GM21737 (cell line): ENCODE data around the gene PPP1R7.

Source experiments
- ATAC-seq: cut with Tn5 transposase; IDR thresholded peaks from one replicate; pipeline ENCODE4 v1.9.1; 2021; ENCODE audit warnings: mild to moderate bottlenecking, moderate library complexity; ENCODE audit not compliant: unreplicated experiment

The PPP1R7 gene

DNA sequence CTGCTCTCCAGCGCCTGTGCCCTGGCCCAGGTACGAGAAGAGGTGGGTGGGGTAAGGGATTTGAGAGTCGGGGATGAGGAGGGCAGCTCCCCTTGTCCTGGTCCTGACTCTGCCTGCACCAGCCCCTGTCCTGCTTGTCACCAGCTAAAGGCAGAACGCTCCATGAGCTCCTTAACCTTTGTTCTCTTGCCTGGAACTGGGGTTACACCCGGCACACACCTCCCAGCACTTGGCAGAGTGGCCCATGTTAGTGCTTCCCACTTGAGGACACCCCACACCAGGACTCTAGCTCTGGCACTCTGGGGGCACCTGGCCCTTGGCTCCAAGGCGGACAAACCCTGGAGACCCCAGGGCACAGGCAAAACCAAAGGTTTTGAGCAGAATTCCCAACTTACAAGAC is 57.4 kb downstream of the PPP1R7 start:
- no peak for ATAC-seq

DNA sequence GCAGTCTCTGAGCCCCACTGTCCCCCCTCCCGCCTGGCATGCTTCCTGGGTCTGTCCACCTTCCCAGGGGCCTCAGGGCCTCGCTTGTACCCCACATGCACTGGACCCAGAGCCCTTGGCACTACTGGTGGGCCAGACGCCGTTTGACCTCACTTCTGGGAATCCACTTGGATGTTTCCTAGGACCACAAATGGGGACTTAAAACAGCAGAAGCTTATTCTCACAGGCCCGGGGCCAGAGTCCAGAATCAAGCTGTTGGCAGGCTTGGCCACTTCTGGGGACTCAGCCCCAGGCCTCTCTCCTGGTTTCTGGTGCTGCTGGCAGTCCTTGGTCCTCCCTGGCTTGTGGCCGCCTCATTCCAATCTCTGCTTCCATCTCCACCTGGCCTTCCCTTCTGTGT is 57.8 kb downstream of the PPP1R7 start:
- no peak for ATAC-seq

GRCh38 chr2:241209271-241209670 is 59.0 kb downstream of the PPP1R7 start:
- no peak for ATAC-seq

DNA sequence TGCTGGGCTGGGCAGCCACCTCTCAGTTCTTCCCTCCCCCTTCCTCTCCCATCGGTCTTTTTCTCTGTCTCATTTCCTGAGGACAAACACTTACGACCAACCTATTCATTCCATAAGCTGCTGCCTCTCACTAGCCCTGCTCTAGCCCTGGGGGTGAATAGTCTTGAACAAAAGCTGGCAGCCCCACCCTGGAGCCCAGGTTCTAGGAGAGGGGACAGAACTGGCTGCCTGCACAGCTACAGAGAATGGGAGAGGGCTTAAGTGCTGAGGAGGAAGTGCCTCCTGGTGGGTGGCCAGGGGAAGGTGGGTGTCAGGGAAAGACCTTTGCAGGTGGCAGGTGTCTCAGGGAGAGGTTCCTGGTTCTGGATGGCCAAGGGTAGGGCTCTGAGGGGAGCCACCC is 61.0 kb downstream of the PPP1R7 start:
- ATAC-seq = no peak

- ATAC-seq = no peak
Measured at GRCh38 chr2:241213041-241213440, 62.8 kb downstream of the PPP1R7 start.

DNA sequence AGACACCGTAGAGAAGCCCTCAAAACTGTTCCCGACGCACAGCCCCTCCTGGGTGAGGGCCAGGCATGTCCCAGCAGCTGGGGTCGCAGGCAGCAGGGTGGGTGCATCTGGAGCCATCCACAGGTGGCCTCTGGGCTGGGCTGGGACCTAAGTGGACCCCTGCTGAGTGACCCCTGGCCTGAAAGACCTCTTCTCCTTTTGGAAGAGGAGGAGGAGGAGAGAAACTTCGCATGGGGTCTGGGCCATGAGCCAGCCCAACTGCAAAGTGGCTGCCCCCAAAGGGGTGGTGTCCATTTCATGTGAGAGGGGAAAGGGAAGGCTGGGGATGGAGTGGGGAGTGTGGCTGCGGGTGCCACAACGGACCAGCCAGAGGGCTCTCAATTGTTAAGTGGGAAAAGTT is 63.3 kb downstream of the PPP1R7 start:
- no peak for ATAC-seq

DNA sequence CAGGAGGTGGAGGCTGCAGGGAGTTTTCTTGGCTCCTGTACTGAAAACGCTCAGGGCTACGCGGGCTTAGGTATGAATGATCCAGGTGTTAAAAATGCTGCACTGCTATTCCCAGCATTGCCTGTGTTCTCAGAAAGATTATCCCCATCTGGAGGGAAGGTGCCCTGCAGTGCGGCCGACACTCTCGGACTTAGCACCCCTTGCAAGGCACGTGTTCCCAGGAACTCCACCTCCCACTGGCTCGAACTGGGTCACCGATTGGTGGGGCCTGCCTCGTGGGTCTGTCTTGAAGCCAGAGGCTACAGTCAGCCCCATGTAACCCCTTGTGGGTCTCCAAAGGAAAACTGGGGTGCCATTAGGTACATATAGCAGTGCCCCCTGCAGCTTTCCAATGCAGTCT is 63.9 kb downstream of the PPP1R7 start:
- no peak for ATAC-seq

DNA sequence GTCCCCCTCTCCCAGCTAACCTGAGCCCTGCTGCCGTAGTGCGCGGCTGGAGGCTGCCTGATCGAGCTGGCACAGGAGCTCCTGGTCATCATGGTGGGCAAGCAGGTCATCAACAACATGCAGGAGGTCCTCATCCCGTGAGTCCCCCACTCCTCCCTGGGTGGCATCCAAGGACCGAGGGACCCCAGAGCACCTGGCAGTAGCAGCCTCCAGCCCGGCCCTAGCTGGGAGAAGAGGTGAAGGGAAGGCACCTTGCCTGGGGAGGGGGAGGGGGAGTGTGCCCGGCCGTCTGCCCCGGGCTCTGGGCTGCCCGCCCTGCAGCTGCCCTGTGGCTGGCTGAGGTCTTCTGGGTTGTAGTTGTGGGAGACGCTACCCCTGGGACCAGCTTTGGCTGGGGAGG is 64.5 kb downstream of the PPP1R7 start:
- no peak for ATAC-seq

DNA sequence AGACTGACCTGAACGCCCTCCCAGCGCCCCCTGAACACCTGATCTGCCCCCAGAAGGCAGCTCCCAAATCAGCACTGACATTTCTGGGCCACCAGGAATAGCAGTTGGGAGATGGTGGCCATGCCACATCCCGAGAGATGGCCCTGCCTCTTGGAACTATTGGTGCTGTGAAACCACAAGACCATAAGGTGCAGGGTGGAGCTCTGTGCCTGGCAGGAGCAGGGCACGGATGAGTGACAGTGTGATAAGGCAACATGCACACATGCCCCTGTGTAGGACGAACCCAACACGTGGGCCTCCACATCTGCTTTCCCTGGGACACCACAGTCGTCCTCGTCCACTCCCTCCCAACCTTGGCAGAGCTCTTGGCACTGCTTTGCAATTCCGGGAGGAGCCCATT is 65.2 kb downstream of the PPP1R7 start:
- no peak for ATAC-seq

DNA sequence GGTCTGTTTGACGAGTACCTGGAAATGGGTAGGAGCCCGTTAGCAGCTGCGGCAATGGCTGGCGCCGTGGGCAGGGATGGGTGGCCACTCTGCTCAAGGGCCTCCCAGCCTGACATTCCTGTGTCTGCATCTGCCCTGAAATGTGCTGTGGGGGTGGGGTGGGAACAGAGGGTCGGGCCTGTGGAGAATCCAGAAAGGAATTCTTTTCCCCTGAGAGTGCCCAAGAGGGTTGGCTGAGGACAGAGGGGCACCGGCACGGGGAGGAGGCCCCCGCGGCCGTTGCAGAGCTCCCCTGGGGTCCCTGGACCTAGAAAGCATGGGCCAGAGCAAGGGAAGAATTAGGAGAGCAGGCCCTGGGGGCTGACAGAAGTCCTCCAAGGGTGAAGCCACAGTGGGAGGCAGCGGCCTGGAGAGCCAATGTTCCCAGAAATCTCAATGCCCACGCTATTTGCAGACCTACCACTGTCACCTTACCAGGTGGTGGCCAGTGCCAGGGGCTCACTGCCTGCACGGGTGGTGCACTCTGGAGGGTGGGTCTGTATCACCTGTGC is 66.0 kb downstream of the PPP1R7 start:
- no peak for ATAC-seq

DNA sequence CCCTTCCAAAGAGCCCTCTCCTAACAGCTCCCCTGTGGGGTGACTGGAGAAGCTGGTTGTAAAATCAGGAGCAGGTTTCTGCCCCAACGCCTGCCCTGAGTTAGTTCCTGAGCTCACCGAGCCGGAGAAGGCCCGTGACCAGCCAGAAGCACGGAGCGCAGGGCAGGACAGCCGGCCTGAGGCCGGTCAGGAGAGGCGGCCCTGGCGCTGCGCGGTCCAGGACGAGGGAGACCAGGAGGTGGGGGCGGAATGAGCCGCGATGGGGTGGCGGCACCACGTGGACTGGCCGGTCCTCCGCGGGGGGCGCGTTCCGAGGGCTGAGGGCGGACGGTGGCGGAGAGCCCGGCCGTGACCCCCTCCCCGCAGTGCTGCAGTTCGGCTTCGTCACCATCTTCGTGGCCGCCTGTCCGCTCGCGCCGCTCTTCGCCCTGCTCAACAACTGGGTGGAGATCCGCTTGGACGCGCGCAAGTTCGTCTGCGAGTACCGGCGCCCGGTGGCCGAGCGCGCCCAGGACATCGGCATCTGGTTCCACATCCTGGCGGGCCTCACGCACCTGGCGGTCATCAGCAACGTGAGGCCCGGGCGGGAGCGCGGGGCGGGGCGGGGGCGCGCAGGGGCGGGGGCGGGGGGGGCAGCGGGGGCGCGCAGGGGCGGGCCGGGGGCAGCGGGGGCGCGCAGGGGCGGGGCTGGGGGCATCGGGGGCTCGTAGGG is 67.2 kb downstream of the PPP1R7 start:
- ATAC-seq = peak; percentile 54

DNA sequence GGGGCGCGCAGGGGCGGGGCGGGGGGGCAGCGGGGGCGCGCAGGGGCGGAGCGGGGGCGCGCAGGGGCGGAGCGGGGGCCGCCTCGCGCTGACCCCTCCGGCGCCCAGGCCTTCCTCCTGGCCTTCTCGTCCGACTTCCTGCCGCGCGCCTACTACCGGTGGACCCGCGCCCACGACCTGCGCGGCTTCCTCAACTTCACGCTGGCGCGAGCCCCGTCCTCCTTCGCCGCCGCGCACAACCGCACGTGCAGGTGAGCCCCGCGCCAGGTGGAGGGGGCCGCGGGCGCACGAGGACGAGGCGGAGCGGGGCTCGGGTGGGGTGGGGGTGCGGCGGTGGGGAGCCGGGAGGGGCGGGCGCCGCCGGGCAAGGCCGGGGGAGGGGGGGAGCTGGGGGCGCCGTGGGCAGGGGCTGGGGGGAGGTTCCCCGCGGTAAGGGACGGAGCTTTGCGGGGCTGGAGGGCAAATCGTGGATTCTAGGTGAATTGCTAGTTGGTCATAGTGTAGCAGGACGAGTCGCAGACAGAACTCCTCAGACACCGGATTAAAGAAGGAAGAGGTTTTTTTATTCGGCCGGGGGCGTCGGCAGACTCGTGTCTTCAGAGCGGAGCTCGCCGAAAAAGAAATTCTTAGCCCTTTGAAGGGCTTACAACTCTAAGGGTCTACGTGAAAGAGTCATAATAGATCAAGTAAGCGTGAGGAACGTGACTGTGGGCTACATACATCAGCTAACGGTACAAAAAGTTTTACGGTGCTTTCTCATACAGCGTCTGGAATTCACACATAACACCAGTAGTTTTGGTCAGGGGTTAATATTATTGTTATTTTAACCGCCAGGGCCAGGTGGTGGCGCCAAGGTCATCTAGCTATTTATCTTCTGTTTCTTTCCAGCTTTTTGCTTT is 68.1 kb downstream of the PPP1R7 start:
- ATAC-seq = no peak

DNA sequence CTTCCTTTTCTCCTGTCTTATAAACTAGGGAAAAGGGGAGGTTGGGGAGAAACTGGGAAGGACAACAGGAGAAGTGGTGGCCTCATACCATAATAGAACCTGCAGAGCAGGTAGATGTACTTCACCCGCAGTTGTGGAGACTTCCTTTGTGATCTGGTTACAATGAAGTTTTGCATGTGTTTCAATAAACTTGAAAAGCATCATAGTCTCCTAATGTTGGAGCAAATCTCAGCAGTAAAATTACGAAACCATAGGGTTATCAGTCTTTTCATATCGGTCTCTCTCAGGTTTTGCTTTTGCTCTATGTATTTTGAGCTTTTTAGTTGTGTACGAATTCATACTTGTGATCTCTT is 68.7 kb downstream of the PPP1R7 start:
- ATAC-seq = no peak

GRCh38 chr2:241219856-241220356 is 69.6 kb downstream of the PPP1R7 start:
- no peak for ATAC-seq

DNA sequence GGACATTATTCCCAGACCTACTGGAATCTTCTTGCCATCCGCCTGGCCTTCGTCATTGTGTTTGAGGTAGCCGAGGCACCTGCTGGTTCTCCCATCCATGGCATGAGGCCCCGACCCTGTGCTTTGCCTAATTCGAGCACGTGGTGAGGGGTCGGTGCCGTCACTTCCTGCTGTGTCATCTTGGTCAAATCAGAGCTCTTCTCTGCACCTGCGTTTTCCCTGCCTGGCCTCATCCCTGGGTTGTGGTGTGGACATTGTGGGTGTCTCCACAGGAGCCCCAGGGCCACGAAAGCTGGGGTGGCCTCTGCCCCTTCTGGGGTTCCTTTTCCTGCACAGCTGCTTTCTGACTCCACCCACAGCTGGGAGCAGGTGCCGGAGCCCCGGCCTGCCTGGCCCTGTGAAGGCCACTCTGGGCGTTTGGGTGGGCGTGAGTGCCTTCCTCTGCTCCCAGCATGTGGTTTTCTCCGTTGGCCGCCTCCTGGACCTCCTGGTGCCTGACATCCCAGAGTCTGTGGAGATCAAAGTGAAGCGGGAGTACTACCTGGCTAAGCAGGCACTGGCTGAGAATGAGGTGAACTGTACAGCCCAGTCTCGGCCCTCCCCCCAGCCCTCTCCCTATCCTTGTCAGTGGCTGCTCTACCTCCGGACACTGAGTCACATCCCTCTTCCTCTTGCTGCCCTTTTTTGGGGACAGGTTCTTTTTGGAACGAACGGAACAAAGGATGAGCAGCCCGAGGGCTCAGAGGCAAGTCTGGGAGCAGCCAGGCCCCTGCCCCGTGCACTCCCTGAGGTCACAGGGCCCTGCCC is 73.1 kb downstream of the PPP1R7 start:
- no peak for ATAC-seq

GRCh38 chr2:241224018-241224850 is 74.0 kb downstream of the PPP1R7 start:
- no peak for ATAC-seq

DNA sequence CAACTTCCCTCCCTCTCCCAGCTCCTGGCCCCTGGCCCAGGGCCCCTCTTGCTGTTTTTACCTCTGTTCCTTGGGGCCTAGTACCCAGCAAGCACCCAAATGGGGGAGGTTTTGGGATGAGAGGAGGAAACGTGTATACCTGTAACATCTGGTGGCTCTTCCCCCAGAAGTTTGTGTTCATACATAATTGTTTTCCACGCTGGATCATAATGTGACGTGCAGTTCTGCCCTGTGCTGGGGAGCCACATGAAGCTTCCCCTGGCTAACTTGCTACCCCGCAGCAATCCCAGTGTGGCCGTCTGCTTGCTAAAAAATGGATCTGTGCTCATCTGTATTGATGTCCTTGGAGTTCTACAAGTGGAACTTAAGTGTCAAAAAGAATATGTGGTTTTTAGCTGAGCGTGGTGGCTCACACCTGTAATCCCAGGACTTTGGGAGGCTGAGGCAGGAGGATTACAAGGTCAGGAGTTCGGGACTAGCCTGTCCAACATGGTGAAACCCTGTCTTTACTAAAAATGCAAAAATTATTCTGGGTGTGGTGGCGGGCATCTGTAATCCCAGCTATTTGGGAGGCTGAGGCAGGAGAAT is 74.7 kb downstream of the PPP1R7 start:
- ATAC-seq = no peak

GRCh38 chr2:241225545-241225944 is 75.3 kb downstream of the PPP1R7 start:
- no peak for ATAC-seq

DNA sequence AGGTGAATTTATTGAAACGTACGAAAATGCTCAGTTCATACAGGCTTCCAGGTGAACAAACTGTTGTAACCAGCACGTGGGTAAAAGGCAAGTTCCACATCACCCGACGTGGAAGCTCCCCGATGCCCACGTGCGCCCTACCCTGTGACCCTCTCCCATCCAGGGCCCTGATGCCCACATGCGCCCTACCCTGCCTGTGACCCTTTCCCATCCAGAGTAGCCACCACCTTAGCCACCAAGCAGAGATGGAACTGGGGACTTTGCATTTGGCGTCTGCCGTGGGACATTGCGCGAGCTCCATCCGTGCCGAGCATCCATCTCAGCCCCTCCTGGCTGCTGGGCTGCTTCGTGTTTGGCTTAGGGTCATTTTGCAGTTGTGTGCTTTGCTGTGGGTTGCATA is 75.7 kb downstream of the PPP1R7 start:
- no peak for ATAC-seq
